Peyer's patch (tissue), 4 donors: ENCODE data around the gene UQCR11.

ENCODE experiments used
- CTCF ChIP-seq, 6 experiments: fragments of 450-650 bp in 4 of 6; fragments of 200-600 bp in 2 of 6; sonication (generic) in 1 of 6; IDR thresholded peaks; one replicate each; pipeline ENCODE4 v1.5.1; 2017 to 2019; ENCODE audit warnings: antibody characterized with exemption in 6 of 6, mild to moderate bottlenecking in 3 of 6, moderate library complexity in 1 of 6
- POLR2A ChIP-seq, 2 donors: fragments of 450-650 bp; IDR thresholded peaks; one replicate each; pipeline ENCODE4 v1.5.1; 2017; ENCODE audit warnings: antibody characterized with exemption in 2 of 2, mild to moderate bottlenecking in 2 of 2, moderate library complexity in 2 of 2

- no peak for TF ChIP-seq CTCF (IDR thresholded peaks at IDR 0.05)
- no peak for TF ChIP-seq POLR2A (IDR thresholded peaks at IDR 0.05)
These were observed 45.6 kb upstream of the UQCR11 start for GRCh38 chr19:1650650-1651567.
